AG04450 (cell line): ENCODE results near the gene SLIT3. TPM values are rescaled to one million over a fixed set of nuclear protein-coding genes. Genes with fewer than 3 reads are reported as not detected.

Experiments used
- CTCF ChIA-PET: fragments of 300-600, 350-600 bp; formaldehyde crosslinking; extraction: SDS; loops from one replicate; lab custom pipeline; 2022; ENCODE audit warnings: antibody characterized with exemption, inconsistent platforms; lab: Charles Lee
- POLR2A ChIA-PET: fragments of 350-600 bp; formaldehyde crosslinking; extraction: SDS; loops from one replicate; lab custom pipeline; 2021; ENCODE audit warnings: antibody characterized with exemption, inconsistent platforms; lab: Yijun Ruan, JAX
- DNase-seq: peaks from one replicate; pipeline ENCODE4 v3.0.0-alpha.2; 2011; ENCODE audit warnings: low read depth, low spot score
- H3K27ac ChIP-seq: one replicate; pipeline ENCODE4 v1.5.1; 2012; ENCODE audit warnings: low read depth, low read length, control low read depth
- H3K27me3 ChIP-seq: one replicate; pipeline ENCODE4 v1.6.0; 2012; ENCODE audit warnings: low read length; ENCODE audit not compliant: control insufficient read depth, insufficient read depth
- H3K4me3 ChIP-seq: 2 replicates; pipeline ENCODE4 v1.5.1; 2011; ENCODE audit warnings: mild to moderate bottlenecking, low read depth, low read length, control low read depth
- H3K9me3 ChIP-seq: 2 replicates; pipeline ENCODE4 v1.5.1; 2012; ENCODE audit warnings: low read length; ENCODE audit not compliant: control insufficient read depth, insufficient read depth
- CTCF ChIP-seq: IDR thresholded peaks from 2 replicates; pipeline ENCODE4 v1.5.1; 2011; ENCODE audit warnings: low read depth, low read length, control low read depth, inconsistent platforms
- polyA plus RNA-seq: library from polyadenylated mRNA; depleted of rRNA; stranded (reverse); fragments of >200 nt; gene quantifications from 2 replicates; pipeline ENCODE4 v1.2.3, GENCODE V29; 2011

The SLIT3 gene
- polyA plus RNA-seq, 1 experiment = 0.26 TPM

GRCh38 chr5:169050146-169050571 lies 250.8 kb downstream of the SLIT3 start:
- H3K9me3 ChIP-seq = no peaks in the 10 kb centered on the region
- no peak for DNase-seq
- no peak overlapping the region for H3K27ac ChIP-seq
- H3K27me3 ChIP-seq = no peaks in the 10 kb centered on the region
- CTCF ChIA-PET = no interaction called here
- H3K4me3 ChIP-seq = no peak overlapping the region
- TF ChIP-seq CTCF = no peak
- POLR2A ChIA-PET = no interaction called here

- POLR2A ChIA-PET = no interaction called here
- H3K27me3 ChIP-seq = no peaks in the 10 kb centered on the region
- TF ChIP-seq CTCF = no peak
- DNase-seq = no peak
- H3K4me3 ChIP-seq = no peak overlapping the region
- H3K9me3 ChIP-seq = no peaks in the 10 kb centered on the region
- CTCF ChIA-PET = no interaction called here
- H3K27ac ChIP-seq = no peak overlapping the region
These were observed 251.2 kb downstream of the SLIT3 start for GRCh38 chr5:169049712-169050111.

- no peaks in the 10 kb centered on the region for H3K27me3 ChIP-seq
- H3K9me3 ChIP-seq = no peaks in the 10 kb centered on the region
- no peak overlapping the region for H3K4me3 ChIP-seq
- TF ChIP-seq CTCF = no peak
- H3K27ac ChIP-seq = no peak overlapping the region
- no peak for DNase-seq
- ChIA-PET CTCF (no interaction called here), POLR2A (no interaction called here)
These were observed 252.5 kb downstream of the SLIT3 start for GRCh38 chr5:169048181-169049125.

GRCh38 chr5:169044962-169045361 lies 256.0 kb downstream of the SLIT3 start:
- Histone ChIP-seq H3K27me3 (no peaks in the 10 kb centered on the region), H3K27ac (no peak overlapping the region), H3K9me3 (no peaks in the 10 kb centered on the region), H3K4me3 (no peak overlapping the region)
- no peak for DNase-seq
- no peak for TF ChIP-seq CTCF
- ChIA-PET POLR2A (no interaction called here), CTCF (no interaction called here)

GRCh38 chr5:169041180-169041579 lies 259.8 kb downstream of the SLIT3 start:
- ChIA-PET POLR2A (no interaction called here), CTCF (interaction anchor here (1.2 kb wide), 1 partner anchor 54 kb away, joined by 4 read pairs; no protein-coding TSS in a partner anchor)
- Histone ChIP-seq H3K9me3 (no peaks in the 10 kb centered on the region), H3K27ac (no peak overlapping the region), H3K27me3 (no peaks in the 10 kb centered on the region), H3K4me3 (no peak overlapping the region)
- DNase-seq = no peak
- no peak for TF ChIP-seq CTCF
